Stomach (tissue), 9 donors: Measurements from ENCODE around the gene CYB561. TPM values are rescaled to one million over a fixed set of nuclear protein-coding genes. Genes with fewer than 3 reads are reported as not detected.
"Not testable (repeated sequence)": the region's sequence is repeated elsewhere in the genome, so short reads cannot be mapped to it uniquely, and the experiment has no call there.

Experiments
- DNase-seq, 2 donors: peaks; one replicate each; pipeline versions ENCODE4 v3.0.0 to v3.0.0-alpha.2; 2013 to 2019
- H3K27ac ChIP-seq, 5 donors: fragments of 200-600 bp in 4 of 5; sonication (generic) in 4 of 5; one replicate each; pipeline ENCODE4 v1.5.1; 2013 to 2019; ENCODE audit warnings: mild to moderate bottlenecking in 1 of 5, moderate library complexity in 1 of 5
- H3K27me3 ChIP-seq, 3 donors: fragments of 200-600 bp; sonication (generic); one replicate each; pipeline ENCODE4 v1.5.1; 2017 to 2019; ENCODE audit warnings: mixed run types in 1 of 3
- H3K36me3 ChIP-seq, 4 donors: fragments of 200-600 bp; sonication (generic); 1 replicate in 3 of 4; 2 replicates in 1 of 4; pipeline ENCODE4 v1.5.1; 2016 to 2019
- H3K4me1 ChIP-seq, 4 donors: fragments of 200-600 bp; sonication (generic); one replicate each; pipeline ENCODE4 v1.5.1; 2016 to 2019
- H3K4me3 ChIP-seq, 4 donors: fragments of 200-600 bp; sonication (generic) in 3 of 4; one replicate each; pipeline ENCODE4 v1.5.1; 2016 to 2019; ENCODE audit warnings: mild to moderate bottlenecking in 1 of 4
- H3K9me3 ChIP-seq, 4 donors: fragments of 200-600 bp; sonication (generic); one replicate each; pipeline ENCODE4 v1.5.1; 2016 to 2019
- EP300 ChIP-seq: sonication (generic); formaldehyde crosslinking; IDR thresholded peaks from one replicate; pipeline ENCODE4 v1.6.1; 2017; ENCODE audit warnings: antibody characterized with exemption
- POLR2A ChIP-seq, 4 donors: fragments of 450-650 bp; IDR thresholded peaks; one replicate each; pipeline ENCODE4 v1.6.1; 2016; ENCODE audit warnings: antibody characterized with exemption in 4 of 4, control low read depth in 2 of 4, mild to moderate bottlenecking in 1 of 4, moderate library complexity in 1 of 4
- POLR2AphosphoS5 ChIP-seq, 3 donors: sonication (generic); formaldehyde crosslinking; IDR thresholded peaks; one replicate each; pipeline ENCODE4 v1.6.1; 2016; ENCODE audit warnings: antibody characterized with exemption in 3 of 3
- WGBS, 5 donors: extraction: QIAGEN DNeasy Blood & Tissue Kit in 3 of 5; methylation state at CpG; one replicate each; pipeline versions ENCODE4 v1.1.5 to v1.1.7; 2013 to 2018; 5-methylcytosine and 5-hydroxymethylcytosine counted together
- intact Hi-C: fragments of 100-400 bp; cut with DNase I; formaldehyde crosslinking; loops from one replicate; pipeline ENCODE4 v1.15.1; 2023; ENCODE audit warnings: low total_unique reads
- polyA plus RNA-seq, 3 donors: library from polyadenylated mRNA; stranded (reverse); fragments of 200-250 nt; gene quantifications; one replicate each; pipeline ENCODE4 v1.2.3, GENCODE V29; 2013
- total RNA-seq, 5 donors: library from RNA; depleted of rRNA; stranded (reverse); fragments of >200 nt; gene quantifications; one replicate each; pipeline versions ENCODE4 v1.1.0 to v1.2.3, GENCODE V29; 2014 to 2016
- TF ChIP-seq, protein P1 (sequence below), 7 experiments: fragments of 450-650 bp in 4 of 7; fragments of 200-600 bp in 3 of 7; sonication (generic) in 3 of 7; IDR thresholded peaks; one replicate each; pipeline ENCODE4 v1.5.1; 2016 to 2019; ENCODE audit warnings: antibody characterized with exemption in 7 of 7, control low read depth in 2 of 7, mild to moderate bottlenecking in 1 of 7
- donor health status: healthy with polysubstance abuse.
- donor health status: Bipolar disorder and iron deficiency.
- donor health status: healthy.

CYB561 gene
- total and polyA plus RNA-seq, 8 donors: 10.8 to 394 (median 37.8) TPM

DNA sequence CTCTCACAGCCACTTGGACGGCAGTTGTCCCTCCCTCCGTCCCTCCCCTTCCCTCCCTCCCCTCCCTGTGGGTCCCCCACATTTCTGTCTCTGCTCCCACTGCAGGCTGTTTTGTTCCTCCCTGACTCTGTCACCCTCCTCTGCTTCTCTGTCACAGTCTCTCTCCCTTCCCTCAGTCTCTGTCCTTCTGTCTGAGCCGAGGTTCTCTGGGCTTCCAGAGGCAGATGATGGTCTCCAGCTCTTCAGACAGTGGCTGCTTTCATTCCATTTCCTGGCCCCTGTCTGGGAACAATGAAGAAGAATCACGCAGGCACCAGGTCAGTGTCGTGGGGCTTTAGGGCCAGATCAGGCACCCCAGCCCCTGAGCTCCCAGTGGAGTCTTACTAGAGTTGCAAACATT is 8.8 kb upstream of the CYB561 start:
- H3K27ac ChIP-seq: no peak overlapping the region
- no peaks in the 10 kb centered on the region for H3K27me3 ChIP-seq
- intact Hi-C loops: no loop called here
- WGBS, 5 donors: 41 to 72% (median 68%) methylated on average over 5 of the region's 5 CpGs
- no peak for TF ChIP-seq EP300
- TF ChIP-seq, protein P1, sequence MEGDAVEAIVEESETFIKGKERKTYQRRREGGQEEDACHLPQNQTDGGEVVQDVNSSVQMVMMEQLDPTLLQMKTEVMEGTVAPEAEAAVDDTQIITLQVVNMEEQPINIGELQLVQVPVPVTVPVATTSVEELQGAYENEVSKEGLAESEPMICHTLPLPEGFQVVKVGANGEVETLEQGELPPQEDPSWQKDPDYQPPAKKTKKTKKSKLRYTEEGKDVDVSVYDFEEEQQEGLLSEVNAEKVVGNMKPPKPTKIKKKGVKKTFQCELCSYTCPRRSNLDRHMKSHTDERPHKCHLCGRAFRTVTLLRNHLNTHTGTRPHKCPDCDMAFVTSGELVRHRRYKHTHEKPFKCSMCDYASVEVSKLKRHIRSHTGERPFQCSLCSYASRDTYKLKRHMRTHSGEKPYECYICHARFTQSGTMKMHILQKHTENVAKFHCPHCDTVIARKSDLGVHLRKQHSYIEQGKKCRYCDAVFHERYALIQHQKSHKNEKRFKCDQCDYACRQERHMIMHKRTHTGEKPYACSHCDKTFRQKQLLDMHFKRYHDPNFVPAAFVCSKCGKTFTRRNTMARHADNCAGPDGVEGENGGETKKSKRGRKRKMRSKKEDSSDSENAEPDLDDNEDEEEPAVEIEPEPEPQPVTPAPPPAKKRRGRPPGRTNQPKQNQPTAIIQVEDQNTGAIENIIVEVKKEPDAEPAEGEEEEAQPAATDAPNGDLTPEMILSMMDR (IDR thresholded peaks at IDR 0.05): no peak
- no peak for TF ChIP-seq POLR2AphosphoS5 (IDR thresholded peaks at IDR 0.05)
- no peak for TF ChIP-seq POLR2A (IDR thresholded peaks at IDR 0.05)
- no peak overlapping the region for H3K4me3 ChIP-seq
- H3K9me3 ChIP-seq: no peaks in the 10 kb centered on the region
- DNase-seq: no peak
- H3K4me1 ChIP-seq: peaks cover under 1 to 13% (median 5%) of the 10 kb centered on the region in 4 donors
- no peaks in the 10 kb centered on the region for H3K36me3 ChIP-seq

DNA sequence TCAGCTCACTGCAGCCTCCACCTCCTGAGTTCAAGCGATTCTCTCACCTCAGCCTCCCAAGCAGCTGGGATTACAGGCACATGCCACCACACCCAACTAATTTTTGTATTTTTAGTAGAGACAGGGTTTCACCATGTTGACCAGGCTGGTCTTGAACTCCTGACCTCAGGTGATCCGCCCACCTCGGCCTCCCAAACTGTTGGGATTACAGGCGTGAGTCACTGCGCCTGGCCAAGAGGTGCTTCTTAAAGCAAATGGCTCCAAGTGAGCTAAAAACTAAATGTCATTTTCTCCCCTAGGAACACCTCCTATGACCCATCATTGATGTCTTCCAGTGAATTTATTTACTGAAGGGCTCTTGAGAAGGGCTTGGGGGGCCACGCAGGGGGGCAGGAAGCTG is 8.3 kb upstream of the CYB561 start:
- DNase-seq: not testable (repeated sequence)

DNA sequence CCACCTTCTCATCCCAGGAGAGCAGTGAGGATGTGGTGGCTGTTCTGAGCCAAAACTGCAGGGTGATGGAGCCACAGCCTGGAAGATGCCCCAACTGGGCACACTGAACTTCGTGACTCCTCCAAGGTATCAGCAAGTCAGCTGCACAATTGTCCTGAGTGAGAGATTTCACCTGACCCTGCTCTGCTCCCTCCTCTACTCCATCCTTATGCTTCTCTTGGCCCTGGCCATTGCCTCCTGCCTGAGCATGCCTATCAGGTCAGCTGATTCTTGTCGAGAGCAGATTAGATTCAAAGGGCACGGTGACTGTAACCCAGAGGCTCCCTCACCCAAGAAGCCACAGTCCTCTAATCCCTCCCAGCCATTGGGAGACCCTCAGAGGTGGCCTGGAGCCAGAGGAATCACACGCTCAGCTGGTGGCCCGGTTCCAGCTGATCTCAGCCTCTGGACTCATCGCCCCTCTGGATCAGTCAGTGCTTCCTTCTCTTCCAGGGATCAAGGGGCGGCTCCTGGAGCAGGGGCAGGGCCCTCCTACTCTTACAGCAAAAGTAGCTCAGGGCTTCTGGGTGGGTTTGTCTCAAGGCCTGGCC is 7.0 kb upstream of the CYB561 start:
- no peaks in the 10 kb centered on the region for H3K36me3 ChIP-seq
- no peaks in the 10 kb centered on the region for H3K9me3 ChIP-seq
- TF ChIP-seq POLR2AphosphoS5 (IDR thresholded peaks at IDR 0.05): no peak
- TF ChIP-seq EP300: no peak
- TF ChIP-seq, protein P1 (IDR thresholded peaks at IDR 0.05): no peak
- TF ChIP-seq POLR2A (IDR thresholded peaks at IDR 0.05): no peak
- H3K4me1 ChIP-seq: peaks cover under 1 to 12% (median 5%) of the 10 kb centered on the region in 4 donors
- H3K4me3 ChIP-seq: no peak overlapping the region
- H3K27me3 ChIP-seq: no peaks in the 10 kb centered on the region
- 40 to 65% (median 58%) methylated on average over 3 to 7 of the region's 7 CpGs for WGBS, 5 donors
- intact Hi-C loops: no loop called here
- no peak overlapping the region for H3K27ac ChIP-seq
- DNase-seq: no peak

More for the DNA sequence above, 8.3 kb upstream of the CYB561 start:
- H3K27ac ChIP-seq, H3K36me3 ChIP-seq, H3K27me3 ChIP-seq, H3K4me3 ChIP-seq, intact Hi-C loops, H3K9me3 ChIP-seq: not testable (repeated sequence)
- WGBS, 5 donors: 67 to 94% (median 82%) methylated on average over 6 of the region's 6 CpGs
- peaks cover 0 to 11% (median 3%) of the 10 kb centered on the region in 4 donors for H3K4me1 ChIP-seq

DNA sequence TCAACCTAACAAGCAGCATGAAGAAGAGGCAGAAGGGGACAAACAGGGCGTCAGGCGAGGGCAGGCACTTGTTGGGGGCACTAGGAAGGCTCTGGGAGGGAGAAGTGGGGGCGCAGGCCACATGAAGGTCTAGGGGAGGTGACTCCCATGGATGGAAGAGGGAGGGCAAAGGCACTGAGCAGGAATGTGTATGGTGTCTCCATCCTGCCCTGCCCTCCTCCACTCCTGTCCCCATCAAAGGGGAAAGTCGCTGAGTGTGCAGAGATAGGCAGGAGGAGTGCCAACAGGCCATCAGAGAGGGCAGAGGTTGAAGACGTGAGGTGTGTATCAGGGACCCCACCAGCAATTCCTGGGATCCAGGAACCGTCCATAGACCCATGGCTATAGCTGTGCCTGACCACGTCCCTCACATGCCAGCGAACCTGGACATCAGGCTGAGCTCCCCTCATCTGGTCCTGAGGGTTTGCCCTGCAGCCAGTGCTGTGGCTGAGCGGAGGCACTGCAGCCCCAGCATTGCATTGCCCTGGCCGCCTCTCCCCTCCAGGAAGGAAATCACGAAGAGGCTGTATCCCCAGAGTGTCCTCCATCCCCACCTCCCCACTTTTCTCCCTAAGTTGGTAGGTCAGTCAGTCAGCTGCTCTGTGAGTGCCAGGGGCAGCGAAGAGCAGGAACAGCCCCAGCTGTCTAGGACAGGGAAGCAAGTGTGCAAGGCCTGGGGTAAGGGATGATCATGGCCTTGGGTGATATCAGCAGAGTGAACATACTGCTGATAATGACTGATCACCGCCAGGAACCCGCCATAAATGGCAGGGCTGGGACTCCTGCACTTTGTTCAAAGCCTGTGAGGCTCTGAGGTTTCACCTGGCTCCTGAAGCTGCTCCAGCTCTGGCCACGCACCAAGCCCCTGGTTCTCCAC is 6.2 kb upstream of the CYB561 start:
- Histone ChIP-seq H3K27ac (no peak overlapping the region), H3K9me3 (no peaks in the 10 kb centered on the region), H3K36me3 (no peaks in the 10 kb centered on the region), H3K4me1 (peaks cover 8 to 20% (median 13%) of the 10 kb centered on the region in 4 donors), H3K27me3 (no peaks in the 10 kb centered on the region), H3K4me3 (no peak overlapping the region)
- TF ChIP-seq, protein P1 (IDR thresholded peaks at IDR 0.05): no peak
- TF ChIP-seq POLR2AphosphoS5 (IDR thresholded peaks at IDR 0.05) (no peak), EP300 (no peak), POLR2A (IDR thresholded peaks at IDR 0.05) (no peak)
- whole genome bisulfite sequencing, 5 donors: 81 to 85% (median 83%) methylated on average over 14 to 15 of the region's 15 CpGs
- intact Hi-C loops: no loop called here
- DNase-seq: no peak
